Measurements from ENCODE around the gene KIF12.
"Not testable (repeated sequence)": the region's sequence is repeated elsewhere in the genome, so short reads cannot be mapped to it uniquely, and the experiment has no call there.

Gene KIF12

DNA sequence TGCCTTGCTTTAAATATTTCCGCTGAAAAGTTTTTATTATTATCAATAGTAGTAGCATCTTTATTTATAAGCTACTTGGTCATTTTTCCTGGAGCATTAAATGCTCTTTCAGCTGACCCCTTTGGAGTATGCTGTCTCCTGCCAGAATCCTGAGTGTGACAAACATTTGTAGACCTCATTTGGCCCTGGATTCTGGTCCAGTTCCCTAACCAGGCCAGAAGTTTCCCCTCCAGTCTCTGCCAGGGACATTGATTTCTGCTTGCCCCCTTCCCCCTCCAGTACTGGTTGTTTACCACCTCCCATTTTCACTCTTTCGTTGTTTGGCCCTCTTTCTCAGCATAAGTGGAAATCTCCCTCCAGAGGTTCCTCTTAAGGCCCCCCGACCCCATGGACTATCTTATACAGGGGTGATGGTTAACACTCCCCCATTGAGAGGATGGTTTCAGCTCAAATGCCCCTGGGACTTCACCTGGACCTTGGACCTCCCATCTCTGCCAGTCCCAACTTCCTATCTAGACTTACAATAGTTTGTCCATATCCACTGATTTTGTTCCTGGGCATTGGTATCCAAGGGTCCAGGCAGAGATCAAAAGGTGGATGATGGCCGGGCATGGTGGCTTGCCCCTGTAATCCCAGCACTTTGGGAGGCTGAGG is 31.7 kb upstream of the KIF12 start:
- DNase-seq (ENCODE audit: low read depth) = no peak
- TF ChIP-seq, protein P1, sequence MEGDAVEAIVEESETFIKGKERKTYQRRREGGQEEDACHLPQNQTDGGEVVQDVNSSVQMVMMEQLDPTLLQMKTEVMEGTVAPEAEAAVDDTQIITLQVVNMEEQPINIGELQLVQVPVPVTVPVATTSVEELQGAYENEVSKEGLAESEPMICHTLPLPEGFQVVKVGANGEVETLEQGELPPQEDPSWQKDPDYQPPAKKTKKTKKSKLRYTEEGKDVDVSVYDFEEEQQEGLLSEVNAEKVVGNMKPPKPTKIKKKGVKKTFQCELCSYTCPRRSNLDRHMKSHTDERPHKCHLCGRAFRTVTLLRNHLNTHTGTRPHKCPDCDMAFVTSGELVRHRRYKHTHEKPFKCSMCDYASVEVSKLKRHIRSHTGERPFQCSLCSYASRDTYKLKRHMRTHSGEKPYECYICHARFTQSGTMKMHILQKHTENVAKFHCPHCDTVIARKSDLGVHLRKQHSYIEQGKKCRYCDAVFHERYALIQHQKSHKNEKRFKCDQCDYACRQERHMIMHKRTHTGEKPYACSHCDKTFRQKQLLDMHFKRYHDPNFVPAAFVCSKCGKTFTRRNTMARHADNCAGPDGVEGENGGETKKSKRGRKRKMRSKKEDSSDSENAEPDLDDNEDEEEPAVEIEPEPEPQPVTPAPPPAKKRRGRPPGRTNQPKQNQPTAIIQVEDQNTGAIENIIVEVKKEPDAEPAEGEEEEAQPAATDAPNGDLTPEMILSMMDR (IDR thresholded peaks at IDR 0.05; ENCODE audit: insufficient read depth, low read depth, low read length, missing control alignments) = no peak
- no peak overlapping the region for H3K4me3 ChIP-seq (ENCODE audit: low read length)

DNA sequence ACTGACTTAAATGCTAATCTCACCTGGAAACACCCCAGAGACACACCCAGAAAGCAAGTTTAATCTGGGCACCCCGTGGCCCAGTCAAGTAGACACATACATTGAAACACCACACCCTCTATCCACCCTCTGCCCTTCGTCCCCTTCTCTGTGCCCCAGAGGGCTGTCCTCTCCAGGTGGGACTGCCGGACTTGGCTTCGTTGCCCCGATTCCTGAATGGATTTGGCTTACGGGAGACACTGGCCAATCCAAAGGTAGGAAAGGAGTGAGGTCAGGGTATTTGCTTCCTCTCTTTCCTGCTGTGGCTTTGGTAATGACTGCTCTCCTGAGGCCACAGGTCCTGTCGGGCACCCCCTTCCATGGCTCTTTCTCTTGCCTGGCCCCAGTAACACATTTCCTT is 31.0 kb upstream of the KIF12 start:
- TF ChIP-seq, protein P1 (IDR thresholded peaks at IDR 0.05; ENCODE audit: insufficient read depth, low read depth, low read length, missing control alignments) = no peak
- H3K4me3 ChIP-seq (ENCODE audit: low read length) = no peak overlapping the region
- DNase-seq (ENCODE audit: low read depth) = no peak

DNA sequence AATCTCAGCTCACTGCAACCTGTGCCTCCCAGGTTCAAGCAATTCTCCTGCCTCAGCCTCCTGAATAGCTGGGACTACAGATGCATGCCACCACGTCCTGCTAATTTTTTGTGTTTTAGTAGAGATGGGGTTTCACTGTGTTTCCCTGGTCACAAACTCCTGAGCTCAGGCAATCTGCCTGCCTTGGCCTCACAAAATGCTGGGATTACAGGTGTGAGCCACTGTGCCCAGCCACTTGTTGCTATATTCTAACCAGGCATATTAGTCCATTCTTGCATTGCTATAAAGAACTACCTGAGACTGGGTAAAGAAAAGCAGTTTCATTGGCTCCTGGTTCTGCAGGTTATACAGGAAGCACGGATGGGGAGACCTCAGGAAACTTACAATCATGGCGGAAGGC is 29.7 kb upstream of the KIF12 start:
- DNase-seq (ENCODE audit: low read depth); H3K4me3 ChIP-seq (ENCODE audit: low read length): not testable (repeated sequence)

DNA sequence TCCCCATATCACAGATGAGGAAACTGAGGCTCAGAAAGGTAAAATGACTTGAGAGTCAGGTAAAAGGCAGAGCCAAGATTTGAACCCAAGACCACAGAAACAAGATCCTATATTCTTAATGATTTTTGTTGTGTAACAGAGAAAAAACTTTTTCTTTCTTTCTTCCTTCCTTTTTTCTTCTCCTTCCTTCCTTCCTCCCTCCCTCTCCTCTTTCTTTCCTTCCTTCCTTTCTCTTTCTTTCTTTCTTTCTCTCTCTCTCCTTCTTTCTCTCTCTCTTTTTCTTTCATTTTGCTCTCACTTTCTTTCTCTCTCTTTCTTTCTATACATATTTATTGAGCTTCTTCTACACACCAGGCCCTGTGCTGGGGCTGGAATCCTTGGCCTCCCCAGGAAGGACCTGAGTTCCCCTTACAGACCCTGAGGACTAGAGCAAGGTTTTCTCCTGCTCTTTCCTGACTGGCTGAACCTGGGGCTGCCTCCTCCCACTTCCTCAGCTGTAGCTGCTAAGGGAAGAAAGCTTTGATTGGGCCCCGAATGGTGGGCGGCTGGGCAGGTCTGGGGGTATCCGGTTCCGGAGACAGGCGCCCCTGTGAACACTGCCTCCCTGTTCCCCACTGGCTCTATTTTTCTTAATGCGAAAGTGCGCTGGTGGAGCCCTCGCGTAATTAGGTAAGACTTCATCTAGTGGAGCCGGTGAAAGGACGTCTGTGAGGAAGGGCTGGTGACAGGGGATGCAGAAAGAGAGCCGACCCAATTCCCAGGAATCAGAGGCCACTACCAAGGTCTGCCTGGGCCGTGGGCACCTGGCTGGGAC is 27.4 kb upstream of the KIF12 start:
- no peak overlapping the region for H3K4me3 ChIP-seq (ENCODE audit: low read length)
- TF ChIP-seq, protein P1 (IDR thresholded peaks at IDR 0.05; ENCODE audit: insufficient read depth, low read depth, low read length, missing control alignments) = no peak
- DNase-seq (ENCODE audit: low read depth) = no peak

DNA sequence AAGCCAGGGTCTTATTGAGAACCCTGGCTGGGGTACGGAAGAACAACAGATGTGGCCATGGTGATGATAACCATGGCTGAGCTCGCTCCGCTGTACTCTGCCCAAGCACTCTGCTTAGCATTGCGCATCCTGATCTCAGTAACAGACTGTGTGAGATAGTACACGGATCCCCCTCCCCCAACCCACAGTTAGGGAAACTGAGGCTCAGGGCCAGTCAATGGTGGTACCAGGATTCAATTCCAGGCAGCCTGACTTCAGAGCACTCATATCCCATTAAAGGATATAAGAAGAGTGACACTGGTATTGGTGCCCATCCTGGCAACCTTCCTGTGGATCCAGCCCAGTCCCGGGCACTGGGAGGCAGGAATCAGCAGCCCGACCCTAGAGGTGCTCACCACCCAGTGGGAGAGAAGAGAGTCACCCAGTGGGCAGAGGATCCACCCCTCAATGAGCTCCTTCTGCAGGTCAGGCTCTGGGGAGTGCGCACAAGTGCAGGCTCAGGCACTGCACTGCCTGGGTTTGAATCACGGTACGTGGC is 26.5 kb upstream of the KIF12 start:
- TF ChIP-seq, protein P1 (IDR thresholded peaks at IDR 0.05; ENCODE audit: insufficient read depth, low read depth, low read length, missing control alignments) = no peak
- no peak for DNase-seq (ENCODE audit: low read depth)
- H3K4me3 ChIP-seq (ENCODE audit: low read length) = no peak overlapping the region

DNA sequence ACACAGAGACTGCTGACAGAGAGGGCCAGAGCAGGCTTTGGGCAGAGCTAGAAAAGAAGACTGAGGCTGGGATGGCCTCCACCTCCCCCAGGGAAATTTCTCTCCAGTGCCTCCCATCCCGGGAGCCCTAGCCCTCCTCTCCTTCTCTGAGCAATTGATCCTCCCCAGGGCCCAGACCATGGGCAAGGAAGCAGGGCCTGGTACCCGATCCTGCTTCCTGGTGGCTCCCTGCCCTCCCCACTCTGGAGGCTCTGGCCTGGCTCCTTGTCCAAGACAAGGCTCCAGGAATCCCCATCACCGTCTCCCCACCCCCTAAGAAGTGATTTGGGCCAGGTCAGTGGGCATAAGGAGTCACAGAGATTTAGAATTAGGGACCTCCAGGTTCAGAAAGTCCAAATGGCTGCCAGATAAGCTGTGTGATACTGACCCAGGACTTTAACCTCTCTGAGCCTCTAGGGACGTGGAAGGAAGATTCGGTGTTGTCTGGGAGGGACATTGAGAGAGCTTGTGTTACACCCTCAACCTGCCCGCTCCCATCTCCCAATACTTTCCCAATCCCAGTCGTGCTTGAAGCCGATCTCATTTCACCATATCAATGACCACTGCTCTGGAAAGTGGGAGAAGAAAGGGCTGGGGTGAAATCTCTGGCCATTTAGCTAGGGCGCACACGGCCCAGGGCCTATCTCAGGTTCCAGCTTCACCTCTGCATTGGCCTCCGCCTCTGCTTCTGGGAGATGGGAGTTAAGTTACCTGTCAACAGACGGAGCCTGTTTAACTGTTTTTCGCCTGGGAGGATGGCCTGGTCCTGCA is 25.8 kb upstream of the KIF12 start:
- no peak overlapping the region for H3K4me3 ChIP-seq (ENCODE audit: low read length)
- TF ChIP-seq, protein P1 (IDR thresholded peaks at IDR 0.05; ENCODE audit: insufficient read depth, low read depth, low read length, missing control alignments) = no peak
- no peak for DNase-seq (ENCODE audit: low read depth)

DNA sequence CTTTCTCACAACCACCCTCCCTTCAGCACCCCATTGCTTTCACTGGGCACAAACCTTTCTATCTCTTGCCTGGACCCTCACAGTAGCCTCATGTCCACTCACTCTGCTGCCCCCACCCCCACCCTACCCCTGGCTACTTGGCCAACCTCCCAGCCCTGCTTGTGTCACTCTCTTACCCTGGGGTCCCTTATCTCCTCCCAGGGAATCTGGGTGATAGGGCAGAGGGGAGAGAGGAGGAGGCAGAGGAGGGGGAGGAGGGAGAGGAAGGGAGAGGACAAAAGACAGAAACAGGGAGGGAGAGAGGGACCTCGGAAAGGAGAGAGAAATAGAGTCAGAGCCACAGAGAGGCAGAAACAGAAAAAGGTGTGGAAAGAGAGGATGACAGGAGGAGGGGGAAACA is 25.0 kb upstream of the KIF12 start:
- no peak for DNase-seq (ENCODE audit: low read depth)
- TF ChIP-seq, protein P1 (IDR thresholded peaks at IDR 0.05; ENCODE audit: insufficient read depth, low read depth, low read length, missing control alignments) = no peak
- no peak overlapping the region for H3K4me3 ChIP-seq (ENCODE audit: low read length)

Data from epithelial cell of esophagus (primary cell).